ENCODE results near the gene SHF.

GRCh38 chr15:45203182-45203581, 15.4 kb upstream of the SHF start:
- TF ChIP-seq SPI1 (IDR thresholded peaks at IDR 0.05; ENCODE audit: low read depth, low read length) = no peak
- no peak for TF ChIP-seq POLR2A (IDR thresholded peaks at IDR 0.05; ENCODE audit: low read depth, low read length)
- TF ChIP-seq POLR2AphosphoS5 (IDR thresholded peaks at IDR 0.05; ENCODE audit: low read depth, low read length) = no peak
